Sigmoid colon (tissue), 4 donors: ENCODE measurements around the gene STK33.

ENCODE experiments used
- POLR2AphosphoS5 ChIP-seq, 4 donors: sonication (generic); formaldehyde crosslinking; IDR thresholded peaks; one replicate each; pipeline ENCODE4 v1.6.1; 2017; ENCODE audit warnings: antibody characterized with exemption in 4 of 4
- TF ChIP-seq, protein P1 (sequence below), 4 experiments: fragments of 450-650 bp in 3 of 4; fragments of 200-600 bp in 1 of 4; IDR thresholded peaks; one replicate each; pipeline ENCODE4 v1.5.1; 2016 to 2019; ENCODE audit warnings: antibody characterized with exemption in 4 of 4, mild to moderate bottlenecking in 3 of 4, moderate library complexity in 2 of 4

DNA sequence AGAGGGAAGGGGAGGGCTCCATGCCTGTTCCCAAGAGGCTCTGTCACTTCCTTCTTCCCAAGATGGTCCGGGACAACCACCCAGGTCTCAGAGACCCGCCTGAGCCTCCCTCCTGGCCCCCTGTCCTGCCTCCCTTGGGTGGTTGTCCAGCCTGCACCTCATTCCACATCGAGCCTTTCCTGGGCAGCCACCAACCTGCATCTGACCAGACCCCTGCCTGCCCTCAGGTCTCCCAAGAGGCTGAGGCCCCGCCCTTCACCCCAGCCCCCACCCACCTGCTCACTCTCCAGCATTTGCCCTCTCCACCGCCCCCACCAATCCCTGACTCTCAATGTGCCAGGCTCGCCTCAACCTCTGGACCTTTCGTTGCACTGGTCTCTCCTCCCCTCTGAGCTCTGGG lies 232.8 kb downstream of the STK33 start:
- TF ChIP-seq POLR2AphosphoS5 (IDR thresholded peaks at IDR 0.05) = no peak
- TF ChIP-seq, protein P1, sequence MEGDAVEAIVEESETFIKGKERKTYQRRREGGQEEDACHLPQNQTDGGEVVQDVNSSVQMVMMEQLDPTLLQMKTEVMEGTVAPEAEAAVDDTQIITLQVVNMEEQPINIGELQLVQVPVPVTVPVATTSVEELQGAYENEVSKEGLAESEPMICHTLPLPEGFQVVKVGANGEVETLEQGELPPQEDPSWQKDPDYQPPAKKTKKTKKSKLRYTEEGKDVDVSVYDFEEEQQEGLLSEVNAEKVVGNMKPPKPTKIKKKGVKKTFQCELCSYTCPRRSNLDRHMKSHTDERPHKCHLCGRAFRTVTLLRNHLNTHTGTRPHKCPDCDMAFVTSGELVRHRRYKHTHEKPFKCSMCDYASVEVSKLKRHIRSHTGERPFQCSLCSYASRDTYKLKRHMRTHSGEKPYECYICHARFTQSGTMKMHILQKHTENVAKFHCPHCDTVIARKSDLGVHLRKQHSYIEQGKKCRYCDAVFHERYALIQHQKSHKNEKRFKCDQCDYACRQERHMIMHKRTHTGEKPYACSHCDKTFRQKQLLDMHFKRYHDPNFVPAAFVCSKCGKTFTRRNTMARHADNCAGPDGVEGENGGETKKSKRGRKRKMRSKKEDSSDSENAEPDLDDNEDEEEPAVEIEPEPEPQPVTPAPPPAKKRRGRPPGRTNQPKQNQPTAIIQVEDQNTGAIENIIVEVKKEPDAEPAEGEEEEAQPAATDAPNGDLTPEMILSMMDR (IDR thresholded peaks at IDR 0.05) = no peak
